Upper lobe of right lung (tissue), 1 donor: ENCODE results near the gene ADD1. TPM values are rescaled to one million over a fixed set of nuclear protein-coding genes. Genes with fewer than 3 reads are reported as not detected.

Experiments
- ATAC-seq: fragments of 200-7000 bp; cut with Tn5 transposase; one replicate; pipeline ENCODE4 v1.9.1; 2020; ENCODE audit warnings: mild to moderate bottlenecking, moderate library complexity
- DNase-seq: peaks from one replicate; pipeline ENCODE4 v3.0.0-alpha.2; 2020
- H3K27ac ChIP-seq: fragments of 200-600 bp; one replicate; pipeline ENCODE4 v1.8.0; 2022
- H3K27me3 ChIP-seq: fragments of 200-600 bp; one replicate; pipeline ENCODE4 v1.8.0; 2022; ENCODE audit warnings: mild to moderate bottlenecking
- H3K36me3 ChIP-seq: fragments of 200-600 bp; one replicate; pipeline ENCODE4 v1.8.0; 2022
- H3K4me1 ChIP-seq: fragments of 200-600 bp; one replicate; pipeline ENCODE4 v1.8.0; 2022
- H3K4me3 ChIP-seq: fragments of 200-600 bp; one replicate; pipeline ENCODE4 v1.8.0; 2022; ENCODE audit warnings: mild to moderate bottlenecking
- H3K9me3 ChIP-seq: fragments of 200-600 bp; one replicate; pipeline ENCODE4 v1.8.0; 2022
- CTCF ChIP-seq: fragments of 200-600 bp; IDR thresholded peaks from one replicate; pipeline ENCODE4 v1.8.0; 2022; ENCODE audit warnings: antibody characterized with exemption
- intact Hi-C: fragments of 100-400 bp; cut with DNase I; formaldehyde crosslinking; loops from one replicate; pipeline ENCODE4 v1.11.0; 2022
- total RNA-seq: library from RNA; stranded (reverse); fragmentation: NEBNext Ultra II Directional; extraction: Animal tissue kit (Norgen Biotek cat#: 25700); gene quantifications from one replicate; pipeline ENCODE4 v1.2.1, GENCODE V29; 2021
- donor health status: DM: no; HTN: yes; CAD: no; lungs with severe emphysema.

The ADD1 gene
- total RNA-seq, 1 donor from 2014 or later: 286 TPM

- peak; percentile 5 for ATAC-seq
- DNase-seq: peak; percentile 75
- peaks cover 93% of the 10 kb centered on the region for H3K4me1 ChIP-seq
- no peak for TF ChIP-seq CTCF
- no peaks in the 10 kb centered on the region for H3K27me3 ChIP-seq
- H3K27ac ChIP-seq: peak overlapping the region; percentile 87
- no peaks in the 10 kb centered on the region for H3K9me3 ChIP-seq
- H3K36me3 ChIP-seq: no peaks in the 10 kb centered on the region
- intact Hi-C loops: no loop called here
- peak overlapping the region; percentile 43 for H3K4me3 ChIP-seq
These were observed 43.5 kb upstream of the ADD1 start for GRCh38 chr4:2799971-2800690.

- no peaks in the 10 kb centered on the region for H3K27me3 ChIP-seq
- peak overlapping the region; percentile 87 for H3K27ac ChIP-seq
- H3K36me3 ChIP-seq: no peaks in the 10 kb centered on the region
- no peak for TF ChIP-seq CTCF
- H3K4me3 ChIP-seq: peak overlapping the region; percentile 43
- no peaks in the 10 kb centered on the region for H3K9me3 ChIP-seq
- peak; percentile 90 for DNase-seq
- intact Hi-C loops: no loop called here
- H3K4me1 ChIP-seq: peaks cover 93% of the 10 kb centered on the region
- peak; percentile 71 for ATAC-seq
These were observed 42.7 kb upstream of the ADD1 start for GRCh38 chr4:2800691-2801596.

GRCh38 chr4:2802618-2803531, 40.8 kb upstream of the ADD1 start:
- Histone ChIP-seq H3K36me3 (no peaks in the 10 kb centered on the region), H3K9me3 (no peaks in the 10 kb centered on the region), H3K4me1 (peaks cover 93% of the 10 kb centered on the region), H3K4me3 (no peak overlapping the region), H3K27me3 (no peaks in the 10 kb centered on the region), H3K27ac (peak overlapping the region; percentile 44)
- intact Hi-C loops: no loop called here
- ATAC-seq (no peak), DNase-seq (peak; percentile 61)
- no peak for TF ChIP-seq CTCF

GRCh38 chr4:2803624-2804448, 39.8 kb upstream of the ADD1 start:
- no peak for TF ChIP-seq CTCF
- ATAC-seq: peak; percentile 34
- peak; percentile 77 for DNase-seq
- intact Hi-C loops: no loop called here
- no peaks in the 10 kb centered on the region for H3K27me3 ChIP-seq
- H3K4me1 ChIP-seq: peaks cover 89% of the 10 kb centered on the region
- no peaks in the 10 kb centered on the region for H3K9me3 ChIP-seq
- H3K27ac ChIP-seq: peak overlapping the region; percentile 85
- H3K36me3 ChIP-seq: no peaks in the 10 kb centered on the region
- H3K4me3 ChIP-seq: no peak overlapping the region
